NB4 (cell line): ENCODE measurements around the gene CAPN12.
"Not testable (repeated sequence)": the region's sequence is repeated elsewhere in the genome, so short reads cannot be mapped to it uniquely, and the experiment has no call there.

Experiments
- DNase-seq: peaks from one replicate; pipeline ENCODE4 v3.0.0; 2010; ENCODE audit warnings: low read depth
- H3K4me3 ChIP-seq: one replicate; pipeline ENCODE4 v1.5.1; 2011; ENCODE audit warnings: mild to moderate bottlenecking, low read depth, low read length, moderate library complexity
- MYC ChIP-seq: IDR thresholded peaks from 2 replicates; pipeline ENCODE4 v1.6.1; 2011; ENCODE audit warnings: low read depth, low read length
- POLR2A ChIP-seq: IDR thresholded peaks from 2 replicates; pipeline ENCODE4 v1.6.1; 2011; ENCODE audit warnings: mild to moderate bottlenecking; ENCODE audit not compliant: insufficient read length; ENCODE audit errors: extremely low read depth
- TF ChIP-seq, protein P1 (sequence below): IDR thresholded peaks from one replicate; pipeline ENCODE4 v1.5.1; 2012; ENCODE audit warnings: low read depth, low read length
- TF ChIP-seq, protein P2 (sequence below): IDR thresholded peaks from 2 replicates; pipeline ENCODE4 v1.6.1; 2011; ENCODE audit warnings: low read depth, low read length

The CAPN12 gene

DNA sequence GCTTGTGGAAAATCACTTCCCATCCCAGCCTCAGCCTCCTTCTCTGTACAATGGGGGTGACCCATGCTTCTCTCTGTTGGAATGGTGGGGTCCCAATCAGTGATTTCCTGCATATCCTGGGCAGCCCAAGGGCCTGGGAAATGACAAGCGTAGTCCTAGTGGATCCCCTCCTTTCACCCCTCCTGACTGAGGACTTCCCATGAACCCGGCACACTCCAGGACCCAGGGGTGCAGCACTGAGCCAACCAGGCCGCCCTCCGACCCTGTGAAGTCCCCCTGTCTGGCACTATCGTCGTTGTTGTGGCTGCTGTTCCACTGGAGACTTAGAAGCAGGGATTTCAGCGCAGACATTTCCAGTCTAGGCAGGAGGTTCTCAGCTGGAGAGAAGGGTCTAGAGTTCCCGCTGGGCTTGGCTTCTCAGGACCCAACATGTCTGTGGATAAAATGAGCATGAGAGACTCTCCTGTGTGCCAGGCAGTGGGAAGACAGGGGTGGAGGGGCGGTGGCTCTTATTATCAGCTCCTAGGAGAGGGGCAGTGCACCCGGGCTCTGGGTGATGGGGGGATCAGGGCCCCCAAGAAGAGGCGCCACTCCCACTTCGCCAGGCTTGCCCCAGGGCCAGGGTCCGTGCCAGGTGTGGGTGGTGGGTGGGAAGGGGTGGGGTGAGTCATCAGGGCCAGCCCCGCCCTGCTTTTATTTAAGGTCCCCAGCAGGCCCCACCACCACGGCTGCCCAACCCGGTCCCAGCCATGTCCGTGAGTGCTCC lies 44.4 kb upstream of the CAPN12 start, which contains the start of gene LGALS7B:
TSS of gene LGALS7B (plus strand) at position 723 of the 766 bp plus-strand sequence. CDS start at position 750, 27 bp downstream.
- no peak for TF ChIP-seq MYC
- no peak for TF ChIP-seq POLR2A
- TF ChIP-seq, protein P1, sequence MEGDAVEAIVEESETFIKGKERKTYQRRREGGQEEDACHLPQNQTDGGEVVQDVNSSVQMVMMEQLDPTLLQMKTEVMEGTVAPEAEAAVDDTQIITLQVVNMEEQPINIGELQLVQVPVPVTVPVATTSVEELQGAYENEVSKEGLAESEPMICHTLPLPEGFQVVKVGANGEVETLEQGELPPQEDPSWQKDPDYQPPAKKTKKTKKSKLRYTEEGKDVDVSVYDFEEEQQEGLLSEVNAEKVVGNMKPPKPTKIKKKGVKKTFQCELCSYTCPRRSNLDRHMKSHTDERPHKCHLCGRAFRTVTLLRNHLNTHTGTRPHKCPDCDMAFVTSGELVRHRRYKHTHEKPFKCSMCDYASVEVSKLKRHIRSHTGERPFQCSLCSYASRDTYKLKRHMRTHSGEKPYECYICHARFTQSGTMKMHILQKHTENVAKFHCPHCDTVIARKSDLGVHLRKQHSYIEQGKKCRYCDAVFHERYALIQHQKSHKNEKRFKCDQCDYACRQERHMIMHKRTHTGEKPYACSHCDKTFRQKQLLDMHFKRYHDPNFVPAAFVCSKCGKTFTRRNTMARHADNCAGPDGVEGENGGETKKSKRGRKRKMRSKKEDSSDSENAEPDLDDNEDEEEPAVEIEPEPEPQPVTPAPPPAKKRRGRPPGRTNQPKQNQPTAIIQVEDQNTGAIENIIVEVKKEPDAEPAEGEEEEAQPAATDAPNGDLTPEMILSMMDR, result no peak
- TF ChIP-seq, protein P2, sequence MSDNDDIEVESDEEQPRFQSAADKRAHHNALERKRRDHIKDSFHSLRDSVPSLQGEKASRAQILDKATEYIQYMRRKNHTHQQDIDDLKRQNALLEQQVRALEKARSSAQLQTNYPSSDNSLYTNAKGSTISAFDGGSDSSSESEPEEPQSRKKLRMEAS, result no peak
- no peak within 1 kb of the TSS for H3K4me3 ChIP-seq
- no peak for DNase-seq

DNA sequence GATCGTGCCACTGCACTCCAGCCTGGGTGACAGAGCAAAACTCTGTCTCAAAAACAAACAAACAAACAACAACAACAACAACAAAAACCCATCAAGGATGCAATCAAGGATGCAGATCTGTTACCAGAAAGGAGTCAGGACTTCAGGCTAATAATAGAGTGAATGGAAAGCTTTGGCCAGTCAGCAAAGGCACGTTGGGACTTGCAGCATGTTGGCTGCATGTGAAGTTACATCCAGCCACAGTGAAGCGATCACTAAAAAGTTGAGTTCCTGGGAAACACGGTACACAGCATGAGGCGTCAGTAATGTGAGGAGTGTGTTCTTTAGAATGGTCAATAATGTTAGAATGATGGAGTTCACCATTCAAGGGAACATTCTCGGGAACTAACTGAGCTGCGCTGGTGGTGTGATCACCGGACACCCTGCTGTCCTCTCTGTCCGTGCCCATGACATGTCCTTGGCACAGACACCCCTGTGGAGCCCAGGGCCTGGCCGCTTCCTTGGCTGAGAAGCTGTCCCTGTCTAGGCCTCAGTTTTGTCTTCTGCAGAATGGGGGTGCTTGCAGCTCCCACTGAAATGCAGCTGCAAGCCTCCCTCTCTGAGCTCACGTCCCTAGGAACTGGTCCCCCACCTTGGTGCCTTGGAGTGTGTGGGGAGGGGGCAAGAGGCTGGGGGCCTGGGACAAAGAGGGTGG lies 42.4 kb upstream of the CAPN12 start:
- TF ChIP-seq, protein P2, result no peak
- TF ChIP-seq POLR2A, result no peak
- TF ChIP-seq, protein P1, result no peak
- TF ChIP-seq MYC, result no peak
- no peak for DNase-seq
- H3K4me3 ChIP-seq, result no peak overlapping the region

DNA sequence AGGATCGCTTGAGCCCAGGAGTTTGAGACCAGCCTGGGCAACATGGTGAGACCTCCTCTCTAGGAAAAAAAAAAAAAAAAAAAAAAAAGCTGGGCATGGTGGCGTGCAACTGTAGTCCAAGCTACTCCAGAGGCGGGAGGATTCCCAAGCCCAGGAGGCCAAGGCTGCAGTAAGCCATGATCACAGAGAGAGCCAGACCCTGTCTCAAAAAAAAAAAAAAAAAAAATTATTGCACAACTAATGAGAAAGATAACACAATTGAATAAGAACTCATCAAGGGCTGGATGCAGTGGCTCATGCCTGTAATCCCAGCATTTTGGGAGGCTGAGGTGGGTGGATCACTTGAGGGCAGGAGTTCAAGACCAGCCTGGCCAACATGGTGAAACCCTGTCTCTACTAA lies 41.8 kb upstream of the CAPN12 start:
- DNase-seq, result not testable (repeated sequence)

DNA sequence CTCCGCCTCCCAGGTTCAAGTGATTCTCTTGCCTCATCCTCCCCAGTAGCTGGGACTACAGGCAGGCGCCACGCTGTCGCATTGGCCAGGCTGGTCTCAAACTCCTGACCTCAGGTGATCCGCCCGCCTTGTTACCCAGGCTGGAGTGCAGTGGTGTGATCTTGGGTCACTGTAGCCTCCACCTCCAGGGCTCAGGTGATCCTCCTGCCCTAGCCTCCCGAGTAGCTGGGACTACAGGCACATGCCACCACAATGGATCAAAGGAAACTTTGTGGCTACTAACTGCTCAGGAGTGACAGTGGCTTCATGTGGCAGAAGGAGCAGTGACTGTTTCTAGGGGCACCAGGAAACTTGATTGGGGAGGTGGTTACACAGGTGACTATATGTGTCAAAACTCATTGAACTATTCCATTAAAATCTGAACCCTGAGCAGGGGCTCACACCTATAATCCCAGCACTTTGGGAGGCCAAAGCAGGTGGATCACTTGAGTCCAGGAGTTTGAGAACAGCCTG lies 41.0 kb upstream of the CAPN12 start:
- DNase-seq, result no peak
- TF ChIP-seq POLR2A (no peak), MYC (no peak)
- TF ChIP-seq, protein P2, result no peak
- TF ChIP-seq, protein P1, result no peak

More for the DNA sequence above, 41.8 kb upstream of the CAPN12 start:
- H3K4me3 ChIP-seq, result not testable (repeated sequence)

DNA sequence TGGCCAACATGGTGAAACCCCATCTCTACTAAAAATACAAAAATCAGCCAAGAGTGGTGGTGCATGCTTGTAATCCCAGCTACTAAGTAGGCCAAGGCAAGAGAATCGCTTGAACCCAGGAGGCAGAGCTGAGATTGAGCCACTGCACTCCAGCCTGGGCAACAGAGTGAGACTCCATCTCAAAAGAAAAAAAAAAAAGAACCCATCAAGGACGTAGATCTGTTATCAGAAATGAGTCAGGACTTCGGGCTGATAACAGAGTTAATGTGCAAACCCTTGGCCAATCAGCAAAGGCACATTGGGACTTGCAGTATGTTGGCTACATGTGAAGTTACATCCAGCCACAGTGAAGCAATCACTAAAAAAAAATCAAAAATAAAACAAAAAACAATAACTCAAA lies 40.0 kb upstream of the CAPN12 start:
- TF ChIP-seq, protein P1, result no peak
- TF ChIP-seq MYC, result no peak
- TF ChIP-seq, protein P2, result no peak
- no peak for TF ChIP-seq POLR2A
- no peak for DNase-seq
- H3K4me3 ChIP-seq, result no peak overlapping the region

More for the DNA sequence above, 41.0 kb upstream of the CAPN12 start:
- H3K4me3 ChIP-seq, result no peak overlapping the region

DNA sequence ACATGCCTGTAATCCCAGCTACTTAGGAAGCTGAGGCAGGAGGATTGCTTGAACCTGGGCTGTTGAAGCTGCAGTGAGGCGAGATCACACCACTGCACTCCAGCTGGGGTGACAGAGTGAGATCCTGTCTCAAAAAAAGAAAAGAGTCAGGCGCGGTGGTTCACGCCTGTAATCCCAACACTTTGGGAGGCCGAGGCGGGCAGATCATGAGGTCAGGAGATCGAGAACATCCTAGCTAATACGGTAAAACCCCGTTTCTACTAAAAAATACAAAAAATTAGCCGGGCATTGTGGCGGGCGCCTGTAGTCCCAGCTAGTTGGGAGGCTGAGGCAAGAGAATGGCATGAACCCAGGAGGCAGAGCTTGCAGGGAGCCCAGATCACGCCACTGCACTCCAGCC lies 37.9 kb upstream of the CAPN12 start:
- not testable (repeated sequence) for DNase-seq, H3K4me3 ChIP-seq
